GM18508 (cell line): ENCODE measurements around the gene CC2D2A.

Experiments used
- ATAC-seq: cut with Tn5 transposase; IDR thresholded peaks from one replicate; pipeline ENCODE4 v1.9.1; 2021; ENCODE audit warnings: moderate number of reproducible peaks; ENCODE audit not compliant: insufficient read depth, unreplicated experiment

CC2D2A gene

DNA sequence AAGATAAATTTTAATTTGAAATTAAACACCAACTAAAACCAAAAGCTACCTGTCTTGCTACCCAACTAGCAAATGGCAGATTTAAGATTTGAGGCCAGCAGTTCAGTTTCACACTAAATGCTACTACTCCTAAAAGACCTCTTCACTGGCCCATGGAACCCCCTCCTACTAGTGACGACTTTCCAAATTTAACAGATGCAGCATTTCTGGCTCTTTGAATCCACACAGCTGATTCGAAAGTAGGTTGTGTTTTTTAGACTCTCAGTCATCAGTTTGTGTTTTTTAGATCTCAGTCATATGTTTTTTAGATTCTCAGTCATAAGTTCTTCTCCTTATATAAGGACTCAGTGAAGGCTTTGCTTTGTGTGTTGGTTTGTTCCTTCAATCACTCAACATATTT lies 11.1 kb upstream of the CC2D2A start:
- no peak for ATAC-seq

DNA sequence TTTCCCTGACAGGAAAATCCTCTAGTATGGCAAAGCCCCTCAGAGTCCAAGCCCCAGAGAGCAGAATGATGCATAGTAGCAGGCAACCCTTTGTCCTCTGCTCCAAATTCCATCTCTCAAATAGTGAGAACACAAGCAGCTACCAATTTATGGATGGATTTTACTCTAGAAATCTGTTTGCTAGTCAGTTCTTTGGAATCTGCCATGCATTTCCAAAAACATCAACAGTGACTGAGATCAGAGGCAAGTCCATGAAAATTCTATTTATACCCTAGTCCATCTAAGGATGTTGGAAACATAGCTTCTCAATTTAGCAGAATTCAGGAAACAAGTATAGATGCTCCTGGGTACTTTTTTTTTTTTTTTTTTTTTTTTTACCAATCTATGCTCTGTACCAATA lies 10.0 kb upstream of the CC2D2A start:
- ATAC-seq, result no peak

GRCh38 chr4:15466596-15466995 lies 3.1 kb upstream of the CC2D2A start:
- ATAC-seq, result no peak

- ATAC-seq, result no peak
These were observed 420 bp downstream of the CC2D2A start for GRCh38 chr4:15470128-15470475.

- no peak for ATAC-seq
These were observed 6.7 kb downstream of the CC2D2A start for GRCh38 chr4:15476396-15476795.

- no peak for ATAC-seq
These were observed 9.0 kb downstream of the CC2D2A start for GRCh38 chr4:15478724-15479088.

DNA sequence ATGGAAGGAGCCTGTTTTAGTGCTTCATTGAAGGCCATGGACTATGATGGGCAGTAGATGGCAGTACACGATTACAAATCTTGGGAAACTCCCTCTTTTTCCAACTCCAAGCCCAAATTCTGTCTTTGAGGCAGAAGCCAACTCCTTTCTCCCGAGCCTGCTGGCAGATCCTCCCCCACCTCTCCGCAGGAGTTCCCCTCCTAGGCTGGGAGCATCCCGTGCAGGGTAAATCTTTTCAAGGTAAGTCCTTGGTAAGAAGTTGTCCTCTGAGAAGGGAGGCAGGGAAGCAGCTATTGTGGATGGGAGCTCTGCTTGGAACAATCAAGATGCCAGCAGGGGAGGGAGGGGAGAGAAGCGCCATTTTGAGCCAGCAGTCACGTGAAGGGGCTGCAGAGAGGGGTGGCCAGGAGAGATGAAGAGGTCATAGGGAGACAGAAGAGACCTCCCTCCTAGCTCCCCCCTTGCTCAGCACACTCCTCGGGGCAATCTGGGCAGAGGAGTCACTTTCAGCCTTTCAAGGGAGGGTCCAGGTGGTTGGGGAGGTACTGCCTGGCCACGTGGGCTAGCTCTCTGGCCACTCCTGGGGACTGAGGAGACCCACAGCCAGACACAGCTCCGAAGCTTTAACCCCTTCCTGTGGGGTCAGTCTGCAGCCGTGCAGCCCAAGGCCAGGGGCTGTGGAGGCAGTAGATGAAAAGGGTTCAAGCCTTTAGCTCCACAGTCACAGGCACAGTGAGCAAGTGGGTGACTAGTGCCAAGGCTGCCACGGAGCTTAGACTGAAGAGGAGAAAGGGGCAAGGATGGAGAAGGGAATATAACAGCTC lies 9.6 kb downstream of the CC2D2A start:
- ATAC-seq, result no peak

GRCh38 chr4:15479913-15480185 lies 10.2 kb downstream of the CC2D2A start:
- ATAC-seq, result no peak

DNA sequence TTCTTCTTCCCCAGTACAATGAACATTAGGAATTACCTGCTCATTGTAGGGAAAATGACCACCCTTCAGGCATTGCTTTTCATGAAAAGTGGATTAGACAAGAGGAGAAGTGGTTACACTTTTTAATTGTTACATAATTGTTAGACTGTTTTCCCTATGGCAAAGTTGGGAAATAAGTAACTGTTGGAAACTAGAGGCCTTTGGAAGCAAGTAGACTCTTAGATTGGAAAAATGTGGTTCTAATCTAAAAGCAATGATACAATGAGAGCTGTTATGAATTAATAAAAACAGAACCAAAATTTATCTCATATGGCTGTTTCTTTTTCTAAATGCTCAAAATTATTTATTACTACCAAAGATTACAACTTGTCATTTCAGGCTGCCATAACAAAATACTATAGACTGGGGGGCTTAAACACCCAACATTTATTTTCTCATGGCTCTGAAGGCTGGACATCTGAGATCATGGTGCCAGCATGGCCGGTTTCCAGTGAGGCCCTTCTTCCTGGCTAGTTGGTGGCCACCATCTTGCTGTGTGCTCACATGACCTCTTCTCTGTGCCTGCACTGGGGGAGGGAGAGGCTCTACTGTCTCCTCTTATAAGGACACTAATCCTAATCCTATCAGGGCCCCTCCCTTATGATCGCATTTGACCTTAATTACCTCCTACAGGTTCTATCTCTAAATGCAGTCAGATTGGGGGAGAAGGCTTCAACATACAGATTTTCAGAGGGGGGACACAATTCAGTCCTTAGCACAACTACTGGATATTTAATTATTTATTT lies 12.5 kb downstream of the CC2D2A start:
- no peak for ATAC-seq

DNA sequence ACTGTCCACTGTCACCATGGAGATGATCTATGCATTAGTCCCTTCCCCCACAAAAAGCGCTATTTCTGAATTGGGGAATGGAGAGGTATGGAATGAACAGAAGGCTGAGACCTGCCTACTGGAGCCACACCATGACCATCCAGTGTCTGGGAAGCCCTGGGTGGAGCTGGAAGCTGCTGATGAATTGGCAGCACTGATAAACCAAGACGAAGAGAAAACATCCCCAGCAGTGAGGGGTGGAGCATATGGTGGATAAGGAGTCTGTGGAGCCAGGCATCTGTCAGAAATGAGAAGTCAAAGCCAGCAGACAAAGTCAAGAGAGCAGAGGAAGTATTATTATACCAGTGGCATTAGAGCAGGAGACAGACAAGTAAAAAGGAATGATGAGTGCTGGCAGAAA lies 13.2 kb downstream of the CC2D2A start:
- no peak for ATAC-seq

- no peak for ATAC-seq
These were observed 18.5 kb downstream of the CC2D2A start for GRCh38 chr4:15488136-15488535.

- ATAC-seq, result no peak
These were observed 19.2 kb downstream of the CC2D2A start for GRCh38 chr4:15488658-15489470.

DNA sequence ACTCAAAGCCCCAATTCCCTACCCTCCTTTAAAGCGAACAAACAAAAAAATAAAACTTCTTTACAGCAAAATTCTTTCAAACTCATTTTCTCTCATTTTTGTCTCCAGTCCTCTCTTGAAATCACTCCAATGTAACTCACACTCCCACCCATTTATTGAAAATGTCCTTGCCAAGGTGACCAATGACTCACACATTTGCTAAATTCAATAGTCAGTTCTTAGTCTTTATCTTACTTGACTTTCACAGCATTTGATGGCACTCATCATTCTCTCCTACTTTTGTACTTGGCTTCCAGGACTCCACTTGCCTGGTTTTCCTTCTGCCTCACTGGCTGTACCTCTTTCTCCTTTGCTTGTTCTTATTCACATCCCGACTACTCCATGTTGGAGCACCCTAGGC lies 19.9 kb downstream of the CC2D2A start:
- ATAC-seq, result no peak

DNA sequence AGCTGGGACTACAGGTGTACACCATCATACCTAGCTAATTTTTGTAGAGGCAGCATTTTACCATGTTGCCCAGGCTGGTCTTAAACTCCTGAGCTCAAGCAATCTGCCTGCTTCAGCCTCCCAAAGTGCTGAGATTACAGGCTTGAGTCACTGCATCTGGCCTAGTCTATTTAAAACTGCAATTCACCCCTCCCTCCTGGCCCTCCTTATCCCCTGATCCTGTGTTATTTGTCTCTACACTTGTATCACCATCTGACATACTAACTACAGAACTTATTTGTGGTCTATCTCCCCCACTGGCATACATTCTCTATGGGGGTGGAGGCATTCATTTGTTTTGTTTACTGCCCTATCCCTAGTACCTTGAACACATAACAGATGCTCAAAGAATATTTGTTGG lies 23.7 kb downstream of the CC2D2A start:
- ATAC-seq, result no peak

- ATAC-seq, result no peak
These were observed 25.9 kb downstream of the CC2D2A start for GRCh38 chr4:15495621-15496020.

DNA sequence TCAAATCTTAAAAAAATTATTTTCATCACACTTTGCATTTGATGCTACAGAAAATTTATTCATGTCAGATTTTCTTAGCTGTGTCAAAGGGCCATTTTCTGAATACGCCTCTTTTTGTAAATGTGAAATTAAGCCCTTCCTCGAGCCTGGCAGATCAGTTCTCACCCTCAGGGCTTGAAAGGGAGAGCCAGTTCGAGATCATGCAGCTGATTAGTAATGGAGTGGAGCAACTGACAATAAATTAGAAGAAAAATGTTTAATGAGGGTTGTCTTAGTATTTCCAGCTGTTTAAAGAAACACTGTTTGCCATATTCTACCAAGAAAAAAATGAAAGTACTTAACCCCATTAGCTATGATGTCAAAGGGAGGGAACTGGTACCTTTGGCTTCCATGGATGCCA lies 28.7 kb downstream of the CC2D2A start:
- no peak for ATAC-seq

GRCh38 chr4:15500701-15501100 lies 31.0 kb downstream of the CC2D2A start:
- ATAC-seq, result no peak

GRCh38 chr4:15501941-15502340 lies 32.3 kb downstream of the CC2D2A start:
- no peak for ATAC-seq

GRCh38 chr4:15502384-15502783 lies 32.7 kb downstream of the CC2D2A start:
- ATAC-seq, result no peak

DNA sequence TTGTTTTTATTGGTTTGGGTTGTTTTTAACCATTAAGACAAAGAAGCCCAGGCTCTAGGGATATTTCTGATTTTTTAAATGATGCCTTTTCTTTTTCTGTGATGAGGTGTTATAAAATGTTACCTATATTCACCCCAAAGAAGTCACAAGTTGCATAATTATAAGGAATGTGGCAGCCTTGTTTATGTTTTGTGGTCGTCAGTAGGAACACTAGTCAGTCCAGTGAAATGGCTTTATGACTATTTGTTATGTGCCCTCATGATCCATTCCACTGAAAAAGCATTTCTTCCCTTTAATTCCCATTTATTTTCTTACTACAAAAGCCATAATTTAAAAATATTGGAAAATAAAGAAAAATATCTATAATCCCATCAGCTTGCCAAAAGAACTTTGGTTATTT lies 34.4 kb downstream of the CC2D2A start:
- ATAC-seq, result no peak

DNA sequence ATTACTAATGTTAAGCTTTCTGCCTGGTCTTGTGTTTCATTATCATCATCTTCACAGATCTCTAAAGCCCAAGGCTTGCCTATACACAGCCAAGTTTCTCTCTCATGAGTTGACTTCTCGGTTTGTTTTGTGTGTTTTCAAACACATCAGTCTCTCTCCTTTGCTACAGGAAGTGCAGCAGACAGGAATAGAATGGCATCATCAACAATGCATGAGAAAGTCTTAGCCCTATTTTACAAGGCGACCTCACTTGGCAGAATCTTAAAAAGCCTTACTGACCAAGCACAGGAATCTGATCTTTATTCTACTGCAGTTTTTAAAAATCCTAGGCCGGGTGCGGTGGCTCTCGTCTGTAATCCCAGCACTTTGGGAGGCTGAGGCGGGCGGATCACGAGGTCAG lies 36.8 kb downstream of the CC2D2A start:
- no peak for ATAC-seq
